ENCODE results near the gene EPHB1. TPM values are rescaled to one million over a fixed set of nuclear protein-coding genes. Genes with fewer than 3 reads are reported as not detected.

Gene EPHB1
- total and polyA plus RNA-seq, 2 experiments from 2014 or later: 0.43 to 0.81 TPM

DNA sequence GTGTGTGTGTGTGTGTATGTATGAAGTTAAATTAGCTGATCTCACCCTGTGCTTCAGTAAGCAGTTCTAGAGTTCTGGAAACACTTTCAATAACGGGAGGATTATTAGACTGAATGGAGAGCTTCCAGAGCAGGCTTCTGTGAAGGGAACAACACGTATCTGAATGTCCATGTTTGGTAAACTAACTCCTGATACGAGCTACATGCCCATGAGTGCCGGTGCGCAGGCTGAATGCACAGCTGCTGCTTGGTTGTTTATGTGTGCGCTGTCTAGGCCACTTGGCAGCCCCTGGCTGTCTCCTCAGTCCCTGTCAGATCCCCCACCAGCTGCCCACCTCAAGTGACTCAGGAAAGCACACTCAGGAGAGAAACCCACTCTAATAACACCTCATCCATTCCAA lies 137.0 kb downstream of the EPHB1 start:
- H3K27me3 ChIP-seq (replicated peaks; ENCODE audit: insufficient read depth): no peaks in the 10 kb centered on the region
- H3K27ac ChIP-seq: no peak overlapping the region
- no peak overlapping the region for H3K9ac ChIP-seq
- H3K79me2 ChIP-seq (ENCODE audit: insufficient read depth): no peaks in the 10 kb centered on the region
- H3K4me2 ChIP-seq (ENCODE audit: unreplicated experiment): no peak overlapping the region
- H3F3A ChIP-seq (ENCODE audit: insufficient read depth): no peaks in the 10 kb centered on the region
- no peak for DNase-seq
- no peak overlapping the region for H2AFZ ChIP-seq
- 45 to 47% methylated on average over 6 of the region's 6 CpGs for WGBS, 2 experiments (ENCODE audit: low coverage in 1 of 2, low lambda C conversion rate in 2 of 2, missing lambda C conversion rate in 2 of 2)
- in situ Hi-C loops (cut with MboI): no loop called here
- H3K4me1 ChIP-seq (ENCODE audit: insufficient read depth): no peaks in the 10 kb centered on the region
- no peaks in the 10 kb centered on the region for H3K9me2 ChIP-seq (ENCODE audit: insufficient read depth)
- no peak overlapping the region for H3K4me3 ChIP-seq
- no peaks in the 10 kb centered on the region for H4K20me1 ChIP-seq (ENCODE audit: insufficient read depth)
- no peaks in the 10 kb centered on the region for H3K9me3 ChIP-seq (ENCODE audit: low read depth)
- no peaks in the 10 kb centered on the region for H3K36me3 ChIP-seq (ENCODE audit: low read depth)
- TF ChIP-seq EZH2phosphoT487 (IDR thresholded peaks at IDR 0.05; ENCODE audit: insufficient read depth, low read depth) (no peak), EZH2 (IDR thresholded peaks at IDR 0.05; ENCODE audit: insufficient read depth, poor library complexity, severe bottlenecking) (no peak)

DNA sequence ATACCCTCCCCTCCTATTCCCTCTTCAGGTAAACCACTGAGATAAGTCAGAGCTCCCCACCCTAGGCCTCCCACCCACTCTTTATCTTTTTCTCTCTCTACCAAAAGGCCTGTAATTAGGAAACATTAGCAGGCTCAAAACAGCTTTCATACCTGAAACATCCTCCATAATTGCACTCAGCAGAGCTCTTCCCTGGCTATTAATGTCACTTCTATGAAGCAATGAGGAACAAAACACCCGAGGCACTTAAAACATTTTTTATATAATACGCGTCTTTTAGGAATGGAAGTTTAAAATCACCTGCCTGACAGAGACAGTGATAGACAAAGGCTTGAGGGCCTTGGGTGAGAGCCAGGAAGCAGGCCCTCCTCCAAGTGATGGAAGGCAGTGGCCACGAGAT lies 138.9 kb downstream of the EPHB1 start:
- Histone ChIP-seq H3K27ac (no peak overlapping the region), H2AFZ (no peak overlapping the region), H3K4me2 (ENCODE audit: unreplicated experiment) (no peak overlapping the region), H3K9me3 (ENCODE audit: low read depth) (no peaks in the 10 kb centered on the region), H3K4me3 (no peak overlapping the region), H3F3A (ENCODE audit: insufficient read depth) (no peaks in the 10 kb centered on the region), H3K79me2 (ENCODE audit: insufficient read depth) (no peaks in the 10 kb centered on the region), H4K20me1 (ENCODE audit: insufficient read depth) (no peaks in the 10 kb centered on the region), H3K9ac (no peak overlapping the region), H3K4me1 (ENCODE audit: insufficient read depth) (no peaks in the 10 kb centered on the region), H3K9me2 (ENCODE audit: insufficient read depth) (no peaks in the 10 kb centered on the region), H3K27me3 (replicated peaks; ENCODE audit: insufficient read depth) (no peaks in the 10 kb centered on the region), H3K36me3 (ENCODE audit: low read depth) (no peaks in the 10 kb centered on the region)
- WGBS, 2 experiments (ENCODE audit: low coverage in 1 of 2, low lambda C conversion rate in 2 of 2, missing lambda C conversion rate in 2 of 2): 82 to 89% methylated on average over 4 of the region's 4 CpGs
- DNase-seq: no peak
- TF ChIP-seq EZH2 (IDR thresholded peaks at IDR 0.05; ENCODE audit: insufficient read depth, poor library complexity, severe bottlenecking) (no peak), EZH2phosphoT487 (IDR thresholded peaks at IDR 0.05; ENCODE audit: insufficient read depth, low read depth) (no peak)
- in situ Hi-C loops (cut with MboI): no loop called here

DNA sequence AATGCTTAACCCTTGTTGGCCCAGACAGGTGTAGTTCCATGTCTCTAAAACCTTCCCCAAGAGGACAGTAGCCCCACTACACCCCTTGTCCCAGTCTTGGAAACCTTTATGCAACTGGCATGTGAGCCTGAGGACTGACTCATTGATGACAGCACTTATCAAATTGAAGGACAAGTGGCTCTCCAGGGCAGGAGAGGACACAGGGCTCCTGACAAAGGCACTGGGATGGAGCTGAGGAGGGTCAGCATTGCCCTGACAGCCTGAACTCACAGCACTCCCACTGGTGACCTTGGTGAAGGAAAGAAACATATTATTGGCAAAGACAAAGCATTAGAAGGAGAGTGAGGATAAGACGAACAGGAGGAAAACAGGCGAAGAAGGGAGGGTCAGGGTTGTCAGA lies 139.9 kb downstream of the EPHB1 start:
- H3K9me3 ChIP-seq (ENCODE audit: low read depth): no peaks in the 10 kb centered on the region
- no peak for DNase-seq
- H3F3A ChIP-seq (ENCODE audit: insufficient read depth): no peaks in the 10 kb centered on the region
- no peak overlapping the region for H2AFZ ChIP-seq
- in situ Hi-C loops (cut with MboI): no loop called here
- no peaks in the 10 kb centered on the region for H4K20me1 ChIP-seq (ENCODE audit: insufficient read depth)
- H3K36me3 ChIP-seq (ENCODE audit: low read depth): no peaks in the 10 kb centered on the region
- no peak overlapping the region for H3K4me3 ChIP-seq
- H3K9me2 ChIP-seq (ENCODE audit: insufficient read depth): no peaks in the 10 kb centered on the region
- no peaks in the 10 kb centered on the region for H3K79me2 ChIP-seq (ENCODE audit: insufficient read depth)
- TF ChIP-seq EZH2 (IDR thresholded peaks at IDR 0.05; ENCODE audit: insufficient read depth, poor library complexity, severe bottlenecking): no peak
- TF ChIP-seq EZH2phosphoT487 (IDR thresholded peaks at IDR 0.05; ENCODE audit: insufficient read depth, low read depth): no peak
- WGBS, 2 experiments (ENCODE audit: low coverage in 1 of 2, low lambda C conversion rate in 2 of 2, missing lambda C conversion rate in 2 of 2): 55 to 85% methylated on average over 2 of the region's 2 CpGs
- no peaks in the 10 kb centered on the region for H3K27me3 ChIP-seq (replicated peaks; ENCODE audit: insufficient read depth)
- H3K27ac ChIP-seq: no peak overlapping the region
- no peaks in the 10 kb centered on the region for H3K4me1 ChIP-seq (ENCODE audit: insufficient read depth)
- H3K9ac ChIP-seq: no peak overlapping the region
- H3K4me2 ChIP-seq (ENCODE audit: unreplicated experiment): no peak overlapping the region

DNA sequence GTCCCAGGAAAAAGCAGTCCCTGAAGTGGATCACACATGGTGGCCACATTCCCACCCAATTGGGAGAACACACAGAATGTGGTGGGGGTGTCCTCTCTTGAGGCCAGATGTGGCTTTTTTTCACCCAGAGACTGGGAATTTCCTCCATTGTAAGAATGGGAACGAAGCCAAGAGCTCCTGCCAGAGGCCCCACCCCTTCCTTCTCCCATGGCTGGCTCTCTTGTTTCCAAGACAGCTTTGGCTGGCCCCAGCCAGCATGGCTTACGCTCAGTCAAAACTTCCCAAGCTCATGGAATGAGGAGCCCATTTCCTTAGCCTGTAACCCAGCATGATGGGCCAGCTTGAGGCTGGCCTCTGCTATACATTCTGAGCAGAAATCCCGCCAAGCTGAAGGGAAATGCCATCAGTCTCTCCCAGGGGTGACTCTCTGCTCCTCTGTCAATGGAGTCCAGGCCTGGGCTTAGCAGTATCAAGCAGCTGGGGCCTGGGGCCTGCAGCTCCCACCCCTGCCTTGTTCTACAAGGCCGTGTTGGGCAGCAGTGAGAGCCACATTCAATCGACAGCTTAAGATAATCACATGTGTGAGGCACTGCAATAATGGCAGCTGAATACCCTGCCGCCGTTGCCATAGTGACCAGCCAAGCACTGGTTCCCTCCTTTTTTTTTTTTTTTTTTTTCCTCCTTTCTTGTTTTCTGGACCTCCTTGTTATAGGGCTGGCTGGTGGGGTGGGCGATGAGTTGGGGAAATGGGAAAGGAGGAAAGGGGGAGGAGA lies 142.4 kb downstream of the EPHB1 start:
- Histone ChIP-seq H3K4me3 (no peak overlapping the region), H3F3A (ENCODE audit: insufficient read depth) (no peaks in the 10 kb centered on the region), H3K79me2 (ENCODE audit: insufficient read depth) (no peaks in the 10 kb centered on the region), H3K4me2 (ENCODE audit: unreplicated experiment) (no peak overlapping the region), H3K9ac (no peak overlapping the region), H3K9me3 (ENCODE audit: low read depth) (no peaks in the 10 kb centered on the region), H4K20me1 (ENCODE audit: insufficient read depth) (no peaks in the 10 kb centered on the region), H3K27me3 (replicated peaks; ENCODE audit: insufficient read depth) (no peaks in the 10 kb centered on the region), H3K36me3 (ENCODE audit: low read depth) (no peaks in the 10 kb centered on the region), H3K4me1 (ENCODE audit: insufficient read depth) (no peaks in the 10 kb centered on the region), H2AFZ (no peak overlapping the region), H3K9me2 (ENCODE audit: insufficient read depth) (no peaks in the 10 kb centered on the region), H3K27ac (no peak overlapping the region)
- TF ChIP-seq EZH2phosphoT487 (IDR thresholded peaks at IDR 0.05; ENCODE audit: insufficient read depth, low read depth) (no peak), EZH2 (IDR thresholded peaks at IDR 0.05; ENCODE audit: insufficient read depth, poor library complexity, severe bottlenecking) (no peak)
- DNase-seq: no peak
- in situ Hi-C loops (cut with MboI): no loop called here
- 32 to 37% methylated on average over 8 of the region's 8 CpGs for WGBS, 2 experiments (ENCODE audit: low coverage in 1 of 2, low lambda C conversion rate in 2 of 2, missing lambda C conversion rate in 2 of 2)
